Fibroblast of skin of left quadriceps (primary cell): Measurements from ENCODE around the gene DCP1A.
A peak's percentile ranks its signal among the peaks of the same experiment; 100 is the strongest.
"Not testable (repeated sequence)": the region's sequence is repeated elsewhere in the genome, so short reads cannot be mapped to it uniquely, and the experiment has no call there.

Source experiments
- DNase-seq, 2 experiments: peaks; one replicate each; pipeline ENCODE4 v3.0.0-alpha.2; 2013; ENCODE audit warnings: low read depth in 2 of 2

DCP1A gene

DNA sequence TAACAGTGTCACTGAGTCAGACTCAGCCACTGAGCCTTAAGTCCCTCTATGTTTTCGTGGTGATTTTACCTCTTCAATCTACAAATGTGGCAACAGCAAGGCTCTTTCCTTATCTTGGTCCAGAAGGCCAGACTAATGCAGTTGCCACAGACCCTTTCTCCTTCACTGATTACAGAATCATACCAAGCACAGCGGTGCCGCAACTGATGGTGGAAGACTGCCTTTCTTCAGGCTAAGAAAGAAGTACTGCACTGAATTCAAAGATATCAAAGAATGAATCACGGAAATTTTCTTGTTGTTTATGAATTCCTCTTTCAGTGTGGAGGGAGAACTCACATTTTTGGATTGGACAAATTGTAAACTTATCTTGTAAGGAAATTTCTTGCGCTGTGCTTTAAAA, 18.6 kb downstream of the DCP1A start:
- no peak for DNase-seq

DNA sequence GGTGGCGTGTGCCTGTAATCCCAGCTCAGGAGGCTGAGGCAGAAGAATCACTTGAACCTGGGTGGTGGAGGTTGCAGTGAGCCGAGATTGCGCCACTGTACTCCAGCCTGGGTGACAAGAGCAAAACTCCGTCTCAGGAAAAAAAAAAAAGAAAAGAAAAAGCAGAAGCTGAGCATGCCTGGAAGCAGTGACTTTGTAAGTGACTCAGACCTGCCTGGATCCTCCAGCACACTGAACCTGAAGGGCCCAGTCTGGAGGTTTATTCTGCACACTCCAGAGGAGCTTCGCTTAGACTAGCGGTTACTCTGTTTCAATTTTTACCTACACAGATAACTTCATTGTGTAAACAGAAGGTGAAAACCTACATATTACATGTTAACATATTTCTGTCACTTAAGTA, 19.4 kb downstream of the DCP1A start:
- not testable (repeated sequence) for DNase-seq

DNA sequence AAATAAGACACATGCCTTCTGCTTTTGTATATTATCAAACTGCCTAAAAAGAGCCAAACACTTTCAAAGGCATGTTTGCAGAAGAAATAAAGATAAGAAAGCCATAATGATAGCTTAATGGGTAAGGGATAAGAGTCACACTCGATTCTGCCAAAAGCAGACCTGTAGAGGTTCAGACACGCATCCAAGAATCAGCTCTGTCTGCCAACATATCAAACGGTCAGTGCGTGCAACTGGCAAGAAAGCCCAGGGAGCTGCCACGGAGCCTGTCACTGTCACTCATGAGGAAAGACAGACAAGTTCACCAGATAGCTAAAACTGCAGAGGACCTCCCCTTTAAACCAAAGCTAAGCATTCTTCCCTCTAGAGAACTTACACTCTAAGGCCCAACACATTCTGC, 23.2 kb downstream of the DCP1A start:
- DNase-seq = no peak

DNA sequence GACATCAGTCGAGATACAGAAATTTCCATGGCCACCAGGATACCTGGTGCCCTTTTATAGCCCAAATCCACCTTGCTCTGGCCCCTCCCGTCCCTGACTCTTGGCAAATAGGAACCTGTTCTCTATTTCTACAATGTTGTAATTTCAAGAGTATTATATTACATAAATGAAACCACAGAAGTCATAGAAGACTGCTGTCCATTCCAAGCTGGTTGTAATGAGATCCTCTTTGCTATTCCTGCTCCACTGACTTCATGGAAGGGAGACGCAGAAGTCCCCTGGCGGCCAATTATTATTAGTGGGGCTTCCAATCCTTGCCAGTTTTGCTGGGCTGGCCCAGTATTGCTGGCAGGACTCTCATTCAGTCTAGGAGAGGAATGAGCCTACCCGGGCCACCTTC, 26.6 kb downstream of the DCP1A start:
- DNase-seq = no peak

DNA sequence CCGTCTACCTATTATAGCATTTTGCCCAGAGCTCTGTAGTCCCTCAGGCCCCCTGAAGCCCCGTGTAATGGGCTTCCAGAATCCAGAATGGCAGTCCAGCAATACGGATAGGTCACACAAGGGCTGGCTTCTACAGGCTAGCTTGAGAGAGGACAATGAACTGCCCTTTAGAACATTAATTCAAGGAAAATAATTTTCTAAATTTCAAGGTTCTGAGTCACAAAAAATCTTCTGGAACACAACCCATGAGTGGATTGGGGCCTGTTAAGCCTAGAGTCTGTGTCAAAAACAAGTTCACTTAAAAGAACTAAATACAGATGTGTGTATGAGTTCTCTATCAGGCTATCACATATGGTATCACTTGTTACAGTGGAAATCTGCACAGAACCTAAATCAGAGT, 28.8 kb downstream of the DCP1A start:
- DNase-seq = peak in 1 of 2 experiments; percentile 8

DNA sequence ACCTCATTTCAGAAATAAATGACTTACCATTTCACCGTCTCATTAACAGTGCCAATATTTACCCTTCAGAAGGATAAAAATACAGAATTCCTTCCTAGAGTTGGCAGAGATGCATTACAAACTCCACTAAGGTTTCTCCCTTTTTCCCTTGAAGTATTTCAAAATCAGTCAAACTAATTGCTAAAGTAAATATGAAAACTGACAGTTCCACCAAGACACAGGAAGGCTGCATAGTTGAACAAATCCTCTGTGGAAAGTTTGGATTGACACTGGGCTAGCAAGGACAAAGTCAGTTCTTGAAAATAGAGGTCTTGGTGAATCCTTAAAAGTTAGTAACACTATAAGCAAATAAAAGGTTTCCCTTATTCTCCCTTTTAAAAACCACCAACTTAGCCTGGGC, 34.5 kb downstream of the DCP1A start:
- DNase-seq = no peak

DNA sequence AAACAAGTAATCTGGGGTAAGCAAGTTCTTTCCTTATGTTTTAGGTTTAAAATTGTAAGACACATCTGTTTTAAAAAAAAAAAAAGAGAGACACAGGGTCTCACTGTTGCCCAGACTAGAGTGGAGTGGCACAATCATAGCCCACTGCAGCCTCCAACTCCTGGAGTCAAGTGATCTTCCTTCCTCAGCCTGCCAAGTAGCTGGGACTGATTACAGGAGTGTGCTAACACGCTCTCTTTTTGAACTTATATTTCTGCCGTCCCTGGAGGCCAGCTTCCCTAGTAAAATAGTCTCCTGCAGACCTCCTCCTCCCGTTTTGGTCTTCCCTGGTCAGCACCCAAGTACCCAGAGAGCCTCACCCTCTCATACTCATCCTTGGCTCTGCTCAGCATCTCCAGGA, 35.5 kb downstream of the DCP1A start:
- DNase-seq = no peak

DNA sequence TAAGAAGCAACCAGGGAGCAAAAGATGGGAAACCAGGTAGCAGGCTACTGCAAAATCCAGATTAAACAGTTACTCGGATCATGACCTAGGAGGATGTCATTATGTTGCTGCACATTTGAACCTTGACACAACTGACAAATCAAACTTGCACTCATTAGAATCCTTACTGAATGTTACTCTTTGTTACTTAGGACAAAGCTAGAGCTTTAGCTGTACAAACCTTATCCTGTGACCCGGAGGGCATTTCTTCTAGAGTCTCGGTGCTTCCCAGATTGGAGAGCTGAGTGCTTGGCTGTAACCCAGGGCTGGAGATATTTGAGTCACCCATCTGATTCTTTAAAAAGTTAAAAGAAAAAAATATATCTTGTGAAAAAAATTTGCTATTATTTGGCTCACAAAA, 43.4 kb downstream of the DCP1A start:
- DNase-seq = no peak

DNA sequence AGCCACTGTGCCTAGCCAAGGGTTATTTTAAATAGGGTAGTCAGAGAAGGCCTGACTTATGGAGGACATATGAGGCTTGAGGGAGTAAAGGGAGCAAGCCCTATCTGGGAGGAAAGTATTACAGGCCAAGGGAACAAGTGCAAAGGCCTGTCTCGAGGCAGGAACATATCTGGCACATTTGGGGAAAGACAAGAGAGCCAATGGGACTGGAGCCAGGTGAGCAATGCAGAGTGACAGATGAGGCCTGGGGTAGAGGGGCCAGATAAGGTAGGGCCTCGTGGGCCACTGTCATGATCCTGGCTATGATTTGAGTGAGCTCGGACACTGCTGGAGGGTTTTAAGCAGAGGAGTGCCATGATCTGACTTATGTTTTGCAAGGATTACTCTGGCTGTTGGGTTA, 43.8 kb downstream of the DCP1A start:
- no peak for DNase-seq

DNA sequence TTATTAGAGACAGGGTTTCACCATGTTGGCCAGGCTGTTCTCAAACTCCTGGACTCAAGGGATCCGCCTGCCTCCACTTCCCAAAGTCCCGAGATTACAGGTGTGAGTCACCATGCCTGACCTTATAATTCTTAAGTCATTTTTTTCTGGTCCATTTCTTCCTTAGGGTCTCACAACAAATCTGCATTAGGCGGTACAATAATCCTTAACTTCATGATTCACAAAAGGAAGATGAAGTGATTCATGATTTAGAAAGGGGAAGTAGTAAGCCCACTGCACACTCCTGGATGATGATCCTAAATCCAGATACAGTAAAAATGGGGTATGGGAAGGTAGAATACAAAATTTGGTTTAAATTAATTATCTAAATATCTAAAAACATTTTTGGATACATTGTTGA, 46.5 kb downstream of the DCP1A start:
- DNase-seq = no peak

DNA sequence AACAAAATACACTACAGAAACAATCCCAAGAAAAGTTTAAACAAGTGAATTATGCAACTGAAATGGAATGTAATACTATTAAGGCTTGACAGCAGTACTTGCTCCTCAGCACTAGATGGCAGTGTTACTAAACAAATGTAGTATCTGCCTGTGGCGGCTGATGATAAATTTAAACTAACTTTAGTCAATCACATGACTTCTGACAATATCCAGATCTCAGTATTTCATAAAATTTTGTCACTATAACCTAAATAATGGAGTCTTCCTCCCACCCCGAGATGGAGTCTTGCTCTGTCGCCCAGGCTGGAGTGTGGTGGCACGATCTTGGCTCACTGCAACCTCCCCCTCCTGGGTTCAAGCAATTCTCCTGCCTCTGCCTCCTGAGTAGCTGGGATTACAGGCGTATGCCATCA, 47.7 kb downstream of the DCP1A start:
- DNase-seq = peak; percentile 13 to 21

DNA sequence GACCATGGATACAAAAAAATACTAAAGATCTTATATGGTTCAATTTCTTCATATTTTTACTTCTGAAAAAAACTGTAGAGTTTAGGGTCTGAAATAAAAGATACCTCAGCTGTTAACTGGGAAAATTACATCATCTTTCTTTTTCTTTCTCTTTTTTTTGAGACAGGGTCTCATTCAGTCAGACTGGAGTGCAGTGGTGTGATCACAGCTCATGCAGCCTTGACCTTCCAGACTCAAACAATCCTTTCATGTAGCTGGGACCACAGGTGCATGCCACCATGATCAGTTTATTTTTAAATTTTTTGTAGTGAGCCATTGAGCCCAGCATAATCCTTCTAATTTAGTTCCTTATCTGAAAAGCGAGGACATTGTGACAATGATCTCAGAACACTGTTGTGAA, 51.9 kb downstream of the DCP1A start:
- no peak for DNase-seq

DNA sequence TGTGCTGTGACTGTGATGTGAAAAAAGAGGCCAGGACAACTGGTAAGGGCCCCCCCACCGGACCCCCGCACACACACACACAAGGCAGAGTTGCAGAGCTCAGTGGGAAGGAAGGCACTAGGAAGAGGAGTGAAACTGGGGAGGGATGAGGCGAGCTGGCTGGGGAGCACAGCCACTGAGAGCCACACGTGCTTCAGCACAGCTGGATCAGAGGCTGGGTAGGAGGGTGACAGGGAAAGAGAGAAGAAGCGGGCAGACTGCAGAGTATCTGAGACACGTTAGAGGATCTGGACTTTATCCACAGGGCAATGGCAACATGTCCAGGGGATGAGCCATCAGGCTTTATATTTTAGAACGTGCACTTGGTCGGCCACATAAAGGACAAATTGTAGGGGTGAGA, 53.5 kb downstream of the DCP1A start:
- no peak for DNase-seq

DNA sequence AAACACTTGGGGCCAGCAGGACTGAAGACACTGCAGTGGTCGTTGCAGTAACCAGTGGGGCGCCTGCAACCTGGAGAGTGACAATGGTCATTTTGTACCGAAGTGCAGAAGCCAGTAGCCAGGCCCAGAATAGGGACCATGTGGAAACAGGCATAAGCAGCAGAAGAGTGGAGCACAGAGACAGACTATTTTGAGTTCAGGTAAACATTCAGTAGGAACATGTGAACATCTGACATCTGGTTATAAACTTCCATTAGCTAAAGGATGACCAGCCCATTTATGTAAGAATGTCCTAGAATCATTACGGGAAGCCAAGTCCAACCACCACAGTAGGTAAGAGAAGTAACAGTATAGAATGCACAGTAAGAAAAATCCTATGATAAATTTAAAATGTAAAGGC, 59.1 kb downstream of the DCP1A start:
- DNase-seq = no peak

DNA sequence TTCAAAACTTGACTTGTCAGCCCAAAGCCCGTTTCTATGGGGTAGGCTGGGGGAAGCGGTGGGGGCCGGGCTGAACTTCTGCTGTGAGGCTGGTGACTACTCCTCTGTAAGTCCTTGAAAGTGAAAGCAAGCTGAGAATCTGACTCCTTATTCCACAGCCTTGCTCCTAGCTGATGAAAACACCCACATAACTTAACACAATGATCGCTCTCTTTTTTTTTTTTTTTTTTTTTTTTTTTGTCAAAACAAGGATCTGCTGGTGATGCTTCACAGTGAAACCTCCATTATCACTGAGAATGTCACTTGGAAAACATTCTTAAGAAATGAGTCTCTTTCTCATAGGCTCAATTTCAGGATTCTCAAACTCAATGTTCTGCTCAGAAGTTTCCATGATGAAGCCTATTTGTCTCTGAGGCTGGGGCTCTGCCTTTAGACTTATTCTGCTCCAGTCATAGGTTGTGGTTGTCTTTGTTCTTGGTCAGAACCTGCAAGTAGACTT, 60.2 kb downstream of the DCP1A start:
- DNase-seq = no peak

DNA sequence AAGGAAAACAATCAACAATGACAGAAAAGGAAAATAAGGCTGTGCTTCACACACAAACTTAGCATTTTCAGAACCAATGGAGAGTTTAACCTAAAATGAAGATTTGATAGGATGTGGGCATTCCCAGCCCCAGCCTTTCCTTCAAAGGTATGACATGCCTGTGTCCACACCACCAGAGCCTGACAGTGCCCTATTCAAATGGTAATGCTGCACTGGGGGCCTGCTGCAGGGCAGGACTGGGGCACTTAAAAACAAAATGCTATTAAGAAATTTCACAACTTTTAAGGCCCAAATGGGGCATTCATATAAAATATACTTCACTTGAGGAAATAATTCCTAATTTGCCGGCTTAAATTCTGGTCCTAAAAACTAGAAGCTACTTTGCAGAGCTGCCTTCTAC, 60.6 kb downstream of the DCP1A start:
- no peak for DNase-seq

DNA sequence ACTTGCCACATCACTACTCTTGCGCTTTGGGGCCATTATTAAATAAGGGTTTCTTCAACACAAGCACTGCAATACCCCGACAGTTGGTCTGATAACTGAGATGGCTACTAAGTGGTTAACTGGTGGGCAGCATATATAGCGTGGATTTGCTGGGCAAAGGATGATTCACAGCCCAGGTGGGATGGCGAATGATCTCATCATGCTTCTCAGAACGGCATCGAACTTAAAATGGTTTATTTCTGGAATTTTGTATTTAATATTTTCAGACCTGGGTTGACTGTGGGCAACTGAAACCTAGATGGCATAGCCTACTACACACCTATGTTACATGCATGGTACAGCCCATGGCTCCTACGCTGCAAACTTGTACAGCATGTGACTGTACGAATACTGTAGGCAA, 64.8 kb downstream of the DCP1A start:
- no peak for DNase-seq

DNA sequence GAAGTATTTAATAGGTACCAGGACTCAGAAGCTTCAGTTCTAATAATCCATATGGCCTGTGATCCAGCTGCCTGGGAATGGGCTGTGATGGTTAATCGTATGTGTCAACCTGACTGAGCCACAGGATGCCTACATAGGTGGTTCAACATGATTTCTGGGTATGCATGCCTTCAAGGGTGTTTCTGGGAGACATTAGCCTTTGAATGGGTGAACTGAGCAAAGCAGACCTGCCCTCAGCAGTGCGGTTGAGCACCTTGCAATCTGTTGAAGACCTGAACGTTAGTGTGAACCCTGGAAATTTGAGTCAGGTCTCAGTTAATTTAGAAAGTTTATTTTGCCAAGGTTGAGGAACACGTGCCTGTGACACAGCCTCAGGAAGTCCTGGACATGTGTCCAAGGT, 68.7 kb downstream of the DCP1A start:
- no peak for DNase-seq

DNA sequence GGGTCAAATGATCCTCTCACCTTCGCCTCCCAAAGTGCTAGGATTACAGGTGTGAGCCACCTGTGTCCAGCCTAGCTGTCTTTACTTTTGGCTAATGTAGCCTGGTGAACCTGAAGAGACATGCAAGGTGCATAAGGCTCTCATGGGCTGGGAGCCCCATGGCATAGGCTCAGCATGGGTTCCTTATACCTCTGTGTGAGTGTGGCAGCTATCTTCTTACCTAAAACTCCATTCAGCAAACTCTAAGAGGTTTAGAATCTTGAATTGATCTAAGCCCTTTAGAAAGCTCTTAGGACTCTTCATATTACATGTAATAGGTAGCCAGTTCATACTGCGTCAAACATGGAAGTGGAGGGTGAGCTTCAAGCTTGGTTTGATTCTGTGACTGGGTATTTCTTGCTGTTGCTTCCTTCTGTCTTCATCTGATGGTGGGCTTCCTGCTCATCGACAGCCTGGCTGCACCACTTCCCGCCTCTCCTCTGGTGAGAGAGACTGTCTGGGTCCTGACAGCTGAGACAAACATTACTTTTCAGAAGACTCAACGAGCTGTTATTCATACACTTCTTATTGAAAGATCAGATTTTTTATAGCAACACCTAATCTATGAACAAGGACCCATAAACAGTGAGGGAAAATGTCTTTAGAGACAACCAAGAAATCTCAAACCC, 72.3 kb downstream of the DCP1A start:
- no peak for DNase-seq

DNA sequence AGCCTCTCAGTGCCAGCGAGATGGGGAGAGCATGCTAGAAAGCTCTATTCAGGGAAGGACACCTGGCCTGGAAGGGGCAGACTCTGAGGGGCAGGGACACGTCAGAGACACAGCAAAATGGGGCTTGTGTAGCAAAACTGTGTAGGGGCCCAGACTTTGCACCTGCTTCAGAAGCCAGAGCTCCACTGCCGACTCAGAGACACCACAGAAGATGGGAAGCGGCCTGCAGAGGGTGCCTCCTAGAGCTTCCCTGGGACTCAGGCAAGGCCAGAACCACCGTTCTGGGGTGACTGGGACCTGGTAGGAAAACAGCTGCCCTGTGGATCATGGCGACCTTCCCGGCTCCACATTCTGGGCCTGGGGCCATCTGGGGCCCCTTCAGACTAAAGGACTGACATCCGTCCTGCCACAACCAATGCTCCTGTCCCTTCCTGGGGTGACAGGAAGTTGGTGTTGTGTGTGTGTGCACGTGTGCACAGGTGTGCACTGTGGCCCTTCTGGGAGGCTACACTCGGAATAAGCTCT, 74.1 kb downstream of the DCP1A start:
- no peak for DNase-seq

DNA sequence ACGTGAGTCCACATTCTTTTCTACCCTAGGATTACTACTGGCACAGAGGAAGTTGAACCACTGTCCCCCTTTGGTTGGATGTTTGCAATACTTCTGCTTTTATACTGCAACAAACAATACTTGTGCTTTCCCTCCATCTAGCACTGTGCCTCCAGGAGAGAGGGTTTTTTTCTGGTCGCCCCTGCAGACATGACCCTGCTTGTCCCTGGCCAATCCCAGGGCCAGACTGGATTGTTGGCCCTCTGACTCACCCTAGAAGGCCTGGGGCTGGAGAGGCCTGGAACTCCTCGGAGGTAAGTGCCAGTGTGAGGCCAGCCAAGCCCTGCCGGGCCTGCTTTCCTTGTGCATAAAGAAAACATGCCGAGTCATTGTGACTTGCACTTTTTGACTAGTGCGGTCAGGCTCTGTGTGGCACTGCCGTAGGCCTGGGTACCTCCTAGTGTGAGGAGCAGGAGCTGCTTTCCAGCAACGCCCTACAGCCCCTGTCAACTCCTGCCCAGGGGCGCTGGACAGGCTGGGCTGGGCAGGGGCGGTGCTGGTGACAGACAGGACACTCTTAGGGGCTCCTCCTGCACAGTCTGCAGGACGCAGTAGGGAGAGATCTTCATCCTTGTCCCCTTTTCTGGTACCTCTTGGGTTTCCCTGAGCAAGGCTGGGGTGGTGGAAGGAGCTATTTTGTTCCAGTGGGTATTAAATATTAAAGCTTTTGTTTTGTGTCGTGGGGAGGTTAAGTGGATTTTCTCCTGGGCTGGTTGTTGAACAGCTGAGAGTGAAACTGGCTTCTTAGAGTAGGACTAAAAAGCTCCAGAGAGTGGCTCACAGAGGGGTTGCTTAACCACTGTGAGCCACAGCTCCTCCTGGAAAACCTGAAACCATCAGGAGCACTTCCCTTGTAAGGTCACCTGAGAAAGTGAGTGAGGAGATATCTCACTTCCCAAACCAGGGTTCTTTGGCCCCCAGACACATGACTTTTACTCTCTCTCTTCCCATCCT, 77.2 kb downstream of the DCP1A start:
- DNase-seq = peak; percentile 75 to 76

DNA sequence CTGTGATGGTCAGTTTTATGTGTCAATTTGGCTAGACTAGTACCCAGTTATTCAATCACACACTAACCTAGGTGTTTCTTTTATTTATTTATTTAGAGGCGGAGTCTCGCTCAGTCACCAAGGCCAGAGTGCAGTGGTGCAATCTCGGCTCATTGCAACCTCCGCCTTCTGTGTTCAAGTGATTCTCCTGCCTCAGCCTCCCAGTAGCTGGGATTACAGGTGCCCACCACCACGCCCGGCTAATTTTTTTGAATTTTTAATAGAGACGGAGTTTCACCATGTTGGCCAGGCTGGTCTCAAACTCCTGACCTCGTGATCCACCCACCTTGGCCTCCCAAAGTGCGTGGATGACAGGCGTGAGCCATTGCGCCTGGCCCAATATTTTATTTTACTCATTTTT, 78.2 kb downstream of the DCP1A start:
- not testable (repeated sequence) for DNase-seq

DNA sequence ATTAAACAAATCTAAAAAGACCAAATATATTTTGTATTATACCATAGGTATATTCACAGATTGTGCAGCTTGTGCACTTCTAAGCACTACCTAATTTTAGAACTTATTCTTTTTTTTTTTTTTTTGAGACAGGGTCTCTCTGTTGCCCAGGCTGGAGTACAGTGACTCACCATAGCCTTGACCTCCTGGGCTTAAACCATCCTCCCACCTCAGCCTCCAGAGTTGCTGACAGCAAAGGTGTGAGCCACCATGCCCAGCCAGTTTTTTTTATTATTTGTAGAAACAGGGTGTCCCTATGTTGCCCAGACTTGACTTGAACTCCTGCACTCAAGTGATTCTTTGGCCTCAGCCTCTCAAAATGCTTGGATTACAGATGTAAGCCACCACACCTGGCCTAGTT, 79.6 kb downstream of the DCP1A start:
- no peak for DNase-seq
